ENCODE measurements around the gene ALPG.
"Not testable (repeated sequence)": the region's sequence is repeated elsewhere in the genome, so short reads cannot be mapped to it uniquely, and the experiment has no call there.

ALPG gene

GRCh38 chr2:232367591-232368233 is 38.9 kb upstream of the ALPG start:
- 83 to 85% methylated on average over 12 of the region's 13 CpGs for WGBS, 2 experiments (ENCODE audit: insufficient coverage in 2 of 2)
- Histone ChIP-seq H3K9me3 (ENCODE audit: control insufficient read depth, low read length) (no peaks in the 10 kb centered on the region), H3K27ac (ENCODE audit: low read depth, low read length, severe bottlenecking) (no peak overlapping the region), H3K4me1 (ENCODE audit: control insufficient read depth, insufficient read depth, low read length, poor library complexity, severe bottlenecking) (peaks cover 17% of the 10 kb centered on the region), H3K36me3 (ENCODE audit: control insufficient read depth, insufficient read depth, low read length) (no peaks in the 10 kb centered on the region), H3K4me3 (ENCODE audit: extremely low read depth, insufficient read depth, low read length, poor library complexity, severe bottlenecking) (no peak overlapping the region)

- 84 to 88% methylated on average over 13 to 14 of the region's 15 CpGs for WGBS, 2 experiments (ENCODE audit: insufficient coverage in 2 of 2)
- Histone ChIP-seq H3K9me3 (ENCODE audit: control insufficient read depth, low read length) (no peaks in the 10 kb centered on the region), H3K27ac (ENCODE audit: low read depth, low read length, severe bottlenecking) (no peak overlapping the region), H3K4me3 (ENCODE audit: extremely low read depth, insufficient read depth, low read length, poor library complexity, severe bottlenecking) (no peak overlapping the region), H3K4me1 (ENCODE audit: control insufficient read depth, insufficient read depth, low read length, poor library complexity, severe bottlenecking) (peaks cover 17% of the 10 kb centered on the region), H3K36me3 (ENCODE audit: control insufficient read depth, insufficient read depth, low read length) (no peaks in the 10 kb centered on the region)
These were observed 38.3 kb upstream of the ALPG start for GRCh38 chr2:232368311-232368731.

GRCh38 chr2:232369126-232369951 is 37.3 kb upstream of the ALPG start:
- no peaks in the 10 kb centered on the region for H3K36me3 ChIP-seq (ENCODE audit: control insufficient read depth, insufficient read depth, low read length)
- 83 to 88% methylated on average over 10 to 13 of the region's 15 CpGs for WGBS, 2 experiments (ENCODE audit: insufficient coverage in 2 of 2)
- no peak overlapping the region for H3K4me3 ChIP-seq (ENCODE audit: extremely low read depth, insufficient read depth, low read length, poor library complexity, severe bottlenecking)
- H3K4me1 ChIP-seq (ENCODE audit: control insufficient read depth, insufficient read depth, low read length, poor library complexity, severe bottlenecking), result peaks cover 17% of the 10 kb centered on the region
- H3K27ac ChIP-seq (ENCODE audit: low read depth, low read length, severe bottlenecking), result no peak overlapping the region
- H3K9me3 ChIP-seq (ENCODE audit: control insufficient read depth, low read length), result no peaks in the 10 kb centered on the region

DNA sequence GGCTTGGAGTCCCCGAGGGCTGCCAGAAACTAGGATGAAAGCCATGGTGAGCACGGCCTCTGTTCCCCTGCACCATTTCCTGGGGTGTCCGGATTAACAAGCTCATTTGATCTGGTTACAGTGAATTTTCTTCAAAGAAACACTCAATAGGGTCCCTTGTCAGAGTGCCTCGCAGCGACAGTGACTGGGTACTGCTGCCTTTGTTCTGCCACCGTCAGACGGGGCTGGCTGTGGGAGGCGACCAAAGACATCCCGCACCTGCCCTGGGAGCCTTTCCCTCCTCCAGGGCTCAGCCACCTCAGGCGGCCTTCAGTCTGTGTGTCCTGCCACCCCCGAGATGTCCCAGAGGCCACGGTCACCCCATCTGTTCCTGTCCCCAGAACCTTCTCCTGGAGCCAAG is 36.6 kb upstream of the ALPG start:
- H3K4me3 ChIP-seq (ENCODE audit: extremely low read depth, insufficient read depth, low read length, poor library complexity, severe bottlenecking); H3K9me3 ChIP-seq (ENCODE audit: control insufficient read depth, low read length); H3K36me3 ChIP-seq (ENCODE audit: control insufficient read depth, insufficient read depth, low read length); H3K27ac ChIP-seq (ENCODE audit: low read depth, low read length, severe bottlenecking): not testable (repeated sequence)
- peaks cover 17% of the 10 kb centered on the region for H3K4me1 ChIP-seq (ENCODE audit: control insufficient read depth, insufficient read depth, low read length, poor library complexity, severe bottlenecking)
- WGBS, 2 experiments (ENCODE audit: insufficient coverage in 2 of 2), result no CpG with 5 or more reads among the region's 12 CpGs

DNA sequence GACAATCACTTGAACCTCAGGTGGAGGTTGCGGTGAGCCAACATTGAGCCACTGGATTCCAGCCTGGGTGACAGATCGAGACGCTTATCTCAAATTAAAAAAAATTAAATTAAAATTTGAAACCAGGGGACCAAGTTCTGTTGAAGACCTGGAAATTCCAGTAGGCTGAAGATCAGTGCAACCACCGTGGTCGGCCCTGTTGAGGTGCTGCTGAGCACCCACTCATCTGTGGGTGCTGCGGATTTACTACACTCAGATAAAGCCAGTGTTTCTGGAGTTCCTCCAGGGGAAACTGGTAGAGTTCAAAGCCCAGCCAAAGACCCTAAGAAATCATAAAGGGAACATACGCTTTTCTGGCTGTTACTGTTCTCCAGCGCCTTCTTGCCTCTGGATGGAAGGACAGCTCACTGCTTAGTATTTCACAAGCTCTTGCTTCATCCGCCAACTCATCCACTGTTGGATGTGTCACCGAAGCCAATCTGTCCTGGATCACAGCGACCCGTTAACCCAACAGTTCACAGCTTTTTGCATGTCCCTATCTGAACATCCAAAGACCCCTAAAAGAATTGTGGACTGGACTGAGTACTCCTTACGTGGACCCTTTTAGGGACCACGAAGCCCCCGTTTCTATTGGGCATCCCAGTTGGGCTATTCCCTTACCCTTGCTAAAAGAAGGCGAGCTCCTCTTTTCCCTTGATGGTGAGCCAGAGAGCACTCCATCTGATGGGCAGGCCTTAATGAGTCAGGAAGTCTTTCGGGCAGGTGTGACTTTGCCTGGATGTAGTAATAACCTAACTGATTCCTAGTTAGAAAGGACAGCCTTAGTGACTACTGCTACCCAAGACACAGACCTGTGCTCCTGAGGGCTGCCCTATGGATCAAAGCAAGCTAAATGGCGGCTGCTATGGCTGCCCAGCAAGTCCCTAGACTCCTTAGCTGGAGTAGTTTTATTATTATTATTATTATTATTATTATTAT is 34.1 kb upstream of the ALPG start:
- H3K27ac ChIP-seq (ENCODE audit: low read depth, low read length, severe bottlenecking), result no peak overlapping the region
- 96% methylated on average over 13 to 17 of the region's 18 CpGs for WGBS, 2 experiments (ENCODE audit: insufficient coverage in 2 of 2)

DNA sequence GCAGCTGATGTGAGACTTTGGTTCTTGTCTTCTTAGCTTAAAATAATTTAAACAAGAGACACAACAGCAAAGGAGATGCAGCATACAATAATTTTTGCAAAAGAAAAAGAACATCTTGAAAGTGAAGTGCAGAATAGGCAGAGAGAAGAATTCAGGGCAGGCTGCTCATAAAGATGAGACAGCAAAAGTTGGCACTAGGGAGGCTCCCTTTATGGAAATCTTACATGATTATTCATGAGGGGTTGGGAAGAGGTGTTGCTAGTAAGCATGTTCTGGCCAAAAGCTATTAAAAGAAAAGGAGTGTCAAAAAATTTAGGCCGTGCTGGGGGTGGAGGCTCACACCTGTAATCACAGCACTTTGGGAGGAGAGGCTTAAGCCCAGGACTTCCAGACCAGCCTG is 32.3 kb upstream of the ALPG start:
- peaks cover 3% of the 10 kb centered on the region for H3K4me1 ChIP-seq (ENCODE audit: control insufficient read depth, insufficient read depth, low read length, poor library complexity, severe bottlenecking)
- 67 to 89% methylated on average over 1 of the region's 1 CpG for WGBS, 2 experiments (ENCODE audit: insufficient coverage in 2 of 2)

More for the DNA sequence above, 34.1 kb upstream of the ALPG start:
- no peak overlapping the region for H3K4me3 ChIP-seq (ENCODE audit: extremely low read depth, insufficient read depth, low read length, poor library complexity, severe bottlenecking)
- no peaks in the 10 kb centered on the region for H3K36me3 ChIP-seq (ENCODE audit: control insufficient read depth, insufficient read depth, low read length)
- H3K9me3 ChIP-seq (ENCODE audit: control insufficient read depth, low read length), result no peaks in the 10 kb centered on the region
- peaks cover 12% of the 10 kb centered on the region for H3K4me1 ChIP-seq (ENCODE audit: control insufficient read depth, insufficient read depth, low read length, poor library complexity, severe bottlenecking)

DNA sequence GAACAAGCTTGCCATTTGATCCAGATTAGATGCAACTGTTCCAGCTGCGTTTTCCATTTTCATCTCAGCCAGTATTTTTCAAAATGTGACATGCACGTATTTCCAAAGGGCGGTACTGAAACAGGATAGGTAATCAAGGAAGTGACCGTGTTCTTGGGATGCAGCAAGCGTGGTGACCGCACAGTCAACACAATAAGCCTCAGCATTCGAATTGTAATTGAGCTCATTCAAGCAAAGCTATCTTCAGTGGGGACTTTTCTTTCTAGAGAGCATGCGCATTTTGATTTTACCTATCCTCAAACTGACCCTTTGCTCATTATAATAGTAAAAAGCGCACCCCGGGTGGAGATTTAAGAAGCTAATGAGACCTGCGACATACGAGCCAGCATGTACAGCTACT is 31.5 kb upstream of the ALPG start:
- Histone ChIP-seq H3K9me3 (ENCODE audit: control insufficient read depth, low read length) (no peaks in the 10 kb centered on the region), H3K4me1 (ENCODE audit: control insufficient read depth, insufficient read depth, low read length, poor library complexity, severe bottlenecking) (no peaks in the 10 kb centered on the region), H3K36me3 (ENCODE audit: control insufficient read depth, insufficient read depth, low read length) (no peaks in the 10 kb centered on the region), H3K4me3 (ENCODE audit: extremely low read depth, insufficient read depth, low read length, poor library complexity, severe bottlenecking) (no peak overlapping the region), H3K27ac (ENCODE audit: low read depth, low read length, severe bottlenecking) (no peak overlapping the region)
- WGBS, 2 experiments (ENCODE audit: insufficient coverage in 2 of 2), result 50 to 60% methylated on average over 11 to 12 of the region's 12 CpGs

More for the DNA sequence above, 32.3 kb upstream of the ALPG start:
- no peaks in the 10 kb centered on the region for H3K36me3 ChIP-seq (ENCODE audit: control insufficient read depth, insufficient read depth, low read length)
- no peak overlapping the region for H3K27ac ChIP-seq (ENCODE audit: low read depth, low read length, severe bottlenecking)
- no peak overlapping the region for H3K4me3 ChIP-seq (ENCODE audit: extremely low read depth, insufficient read depth, low read length, poor library complexity, severe bottlenecking)
- H3K9me3 ChIP-seq (ENCODE audit: control insufficient read depth, low read length), result no peaks in the 10 kb centered on the region

DNA sequence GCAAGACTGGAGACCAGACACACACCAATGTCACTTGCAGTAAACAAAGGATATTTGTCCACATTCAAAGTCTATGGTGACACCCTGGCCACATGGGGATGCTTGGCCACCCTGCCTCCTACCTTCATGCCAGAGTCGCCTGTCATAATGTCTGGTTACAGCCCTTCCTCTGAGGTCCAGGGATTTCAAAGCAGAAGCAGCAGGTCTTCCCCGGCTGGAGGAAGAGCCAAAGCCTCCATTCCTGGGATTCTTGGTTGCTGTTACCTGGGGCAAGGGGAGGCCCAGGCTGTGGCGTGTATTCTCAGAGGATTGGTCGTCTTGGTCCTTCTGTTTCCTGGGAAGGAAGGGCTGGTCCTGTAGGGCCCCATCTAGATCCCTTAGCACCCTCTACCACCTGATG is 30.4 kb upstream of the ALPG start:
- H3K4me1 ChIP-seq (ENCODE audit: control insufficient read depth, insufficient read depth, low read length, poor library complexity, severe bottlenecking), result no peaks in the 10 kb centered on the region
- H3K9me3 ChIP-seq (ENCODE audit: control insufficient read depth, low read length), result no peaks in the 10 kb centered on the region
- H3K27ac ChIP-seq (ENCODE audit: low read depth, low read length, severe bottlenecking), result no peak overlapping the region
- no peaks in the 10 kb centered on the region for H3K36me3 ChIP-seq (ENCODE audit: control insufficient read depth, insufficient read depth, low read length)
- 85 to 95% methylated on average over 4 of the region's 4 CpGs for WGBS, 2 experiments (ENCODE audit: insufficient coverage in 2 of 2)
- no peak overlapping the region for H3K4me3 ChIP-seq (ENCODE audit: extremely low read depth, insufficient read depth, low read length, poor library complexity, severe bottlenecking)

GRCh38 chr2:232376713-232377112 is 29.9 kb upstream of the ALPG start:
- H3K4me3 ChIP-seq (ENCODE audit: extremely low read depth, insufficient read depth, low read length, poor library complexity, severe bottlenecking), result no peak overlapping the region
- no peak overlapping the region for H3K27ac ChIP-seq (ENCODE audit: low read depth, low read length, severe bottlenecking)
- WGBS, 2 experiments (ENCODE audit: insufficient coverage in 2 of 2), result 93 to 95% methylated on average over 5 to 6 of the region's 7 CpGs
- H3K4me1 ChIP-seq (ENCODE audit: control insufficient read depth, insufficient read depth, low read length, poor library complexity, severe bottlenecking), result no peaks in the 10 kb centered on the region
- no peaks in the 10 kb centered on the region for H3K9me3 ChIP-seq (ENCODE audit: control insufficient read depth, low read length)
- H3K36me3 ChIP-seq (ENCODE audit: control insufficient read depth, insufficient read depth, low read length), result no peaks in the 10 kb centered on the region

DNA sequence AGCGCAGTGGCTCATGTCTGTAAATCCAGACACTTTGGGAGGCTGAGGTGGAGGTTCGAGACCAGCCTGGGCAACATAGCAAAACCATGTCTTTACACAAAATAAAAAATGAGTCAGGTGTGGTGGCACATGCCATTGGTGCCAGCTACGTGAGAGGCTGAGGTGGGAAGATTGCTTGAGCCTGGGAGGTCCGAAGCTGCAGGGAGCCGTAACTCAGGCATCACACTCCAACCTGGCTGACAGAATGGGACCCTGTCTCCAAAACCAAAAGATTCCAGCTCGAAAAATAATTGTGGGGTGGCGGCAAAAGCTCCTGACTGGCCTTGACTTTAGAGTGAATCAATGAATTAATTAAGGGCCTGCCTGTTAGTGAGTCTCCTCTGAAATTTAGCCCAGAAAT is 29.3 kb upstream of the ALPG start:
- Histone ChIP-seq H3K9me3 (ENCODE audit: control insufficient read depth, low read length) (no peaks in the 10 kb centered on the region), H3K4me3 (ENCODE audit: extremely low read depth, insufficient read depth, low read length, poor library complexity, severe bottlenecking) (no peak overlapping the region), H3K36me3 (ENCODE audit: control insufficient read depth, insufficient read depth, low read length) (no peaks in the 10 kb centered on the region), H3K27ac (ENCODE audit: low read depth, low read length, severe bottlenecking) (no peak overlapping the region), H3K4me1 (ENCODE audit: control insufficient read depth, insufficient read depth, low read length, poor library complexity, severe bottlenecking) (peaks cover 2% of the 10 kb centered on the region)
- WGBS, 2 experiments (ENCODE audit: insufficient coverage in 2 of 2), result 89 to 100% methylated on average over 4 to 5 of the region's 7 CpGs

Data from mesodermal cell (in vitro differentiated cells).